Measurements from ENCODE around the gene SOCS1. TPM values are rescaled to one million over a fixed set of nuclear protein-coding genes. Genes with fewer than 3 reads are reported as not detected.
"Not testable (repeated sequence)": the region's sequence is repeated elsewhere in the genome, so short reads cannot be mapped to it uniquely, and the experiment has no call there.

SOCS1 gene
- polyA plus RNA-seq, 6 donors from 2014 or later: 19.8 to 62.0 (median 32.5) TPM

- Mint-ChIP-seq H3K36me3 (no peaks in the 10 kb centered on the region), H3K27me3 (peaks cover 0 to 4% (median 0%) of the 10 kb centered on the region in 3 donors), H3K9me3 (no peaks in the 10 kb centered on the region), H3K4me1 (peaks cover 37 to 80% (median 61%) of the 10 kb centered on the region in 3 donors), H3K27ac (peak overlapping the region in 5 of 6 donors; percentile 62 to 97 (median 87)), H3K4me3 (peak overlapping the region in 5 of 8 donors; percentile 41 to 89 (median 63))
- ATAC-seq (ENCODE audit: low read depth in 2 of 2): no peak
- no peak for DNase-seq
These were observed 40.3 kb upstream of the SOCS1 start for GRCh38 chr16:11296351-11296705.

GRCh38 chr16:11295672-11296071, 39.7 kb upstream of the SOCS1 start:
- Mint-ChIP-seq H3K36me3 (no peaks in the 10 kb centered on the region), H3K9me3 (no peaks in the 10 kb centered on the region), H3K27me3 (peaks cover 0 to 6% (median 0%) of the 10 kb centered on the region in 3 donors)

GRCh38 chr16:11292076-11292748, 36.2 kb upstream of the SOCS1 start:
- H3K4me3 Mint-ChIP-seq: no peak overlapping the region
- H3K36me3 Mint-ChIP-seq: no peaks in the 10 kb centered on the region
- DNase-seq (no peak), ATAC-seq (ENCODE audit: low read depth in 2 of 2) (no peak)
- H3K27me3 Mint-ChIP-seq: peaks cover 0 to 15% (median 10%) of the 10 kb centered on the region in 3 donors
- H3K4me1 Mint-ChIP-seq: peaks cover 25 to 63% (median 51%) of the 10 kb centered on the region in 3 donors
- H3K9me3 Mint-ChIP-seq: no peaks in the 10 kb centered on the region
- peak overlapping the region in 1 of 6 donors; percentile 32 for H3K27ac Mint-ChIP-seq

More at GRCh38 chr16:11295672-11296071, 39.7 kb upstream of the SOCS1 start:
- Mint-ChIP-seq H3K4me3 (no peak overlapping the region), H3K4me1 (peaks cover 37 to 79% (median 61%) of the 10 kb centered on the region in 3 donors), H3K27ac (peak overlapping the region in 1 of 6 donors; percentile 67)
- no peak for ATAC-seq (ENCODE audit: low read depth in 2 of 2)
- DNase-seq: no peak

GRCh38 chr16:11291091-11291703, 35.2 kb upstream of the SOCS1 start:
- Mint-ChIP-seq H3K4me1 (peaks cover 19 to 62% (median 52%) of the 10 kb centered on the region in 3 donors), H3K9me3 (peaks cover 0 to 3% (median 0%) of the 10 kb centered on the region in 7 donors), H3K4me3 (no peak overlapping the region), H3K36me3 (no peaks in the 10 kb centered on the region), H3K27ac (peak overlapping the region in 2 of 6 donors; percentile 32 to 78), H3K27me3 (peaks cover 0 to 15% (median 10%) of the 10 kb centered on the region in 3 donors)
- ATAC-seq (ENCODE audit: low read depth in 2 of 2) (no peak), DNase-seq (no peak)

GRCh38 chr16:11290102-11290893, 34.3 kb upstream of the SOCS1 start:
- H3K4me3 Mint-ChIP-seq: no peak overlapping the region
- H3K27me3 Mint-ChIP-seq: peaks cover 0 to 15% (median 10%) of the 10 kb centered on the region in 3 donors
- H3K9me3 Mint-ChIP-seq: peaks cover 0 to 6% (median 0%) of the 10 kb centered on the region in 7 donors
- H3K36me3 Mint-ChIP-seq: no peaks in the 10 kb centered on the region
- H3K27ac Mint-ChIP-seq: peak overlapping the region in 2 of 6 donors; percentile 35 to 69
- peaks cover 26 to 62% (median 59%) of the 10 kb centered on the region in 3 donors for H3K4me1 Mint-ChIP-seq
- DNase-seq (no peak), ATAC-seq (ENCODE audit: low read depth in 2 of 2) (no peak)

GRCh38 chr16:11289696-11290095, 33.7 kb upstream of the SOCS1 start:
- H3K9me3 Mint-ChIP-seq; H3K4me3 Mint-ChIP-seq; H3K27ac Mint-ChIP-seq; H3K36me3 Mint-ChIP-seq; ATAC-seq (ENCODE audit: low read depth in 2 of 2); DNase-seq: not testable (repeated sequence)
- H3K4me1 Mint-ChIP-seq: peaks cover 27 to 58% (median 57%) of the 10 kb centered on the region in 3 donors
- peaks cover 0 to 15% (median 10%) of the 10 kb centered on the region in 3 donors for H3K27me3 Mint-ChIP-seq

GRCh38 chr16:11289202-11289601, 33.2 kb upstream of the SOCS1 start:
- DNase-seq (no peak), ATAC-seq (ENCODE audit: low read depth in 2 of 2) (no peak)
- Mint-ChIP-seq H3K27ac (no peak overlapping the region), H3K36me3 (no peaks in the 10 kb centered on the region), H3K4me3 (no peak overlapping the region), H3K9me3 (peaks cover 0 to 6% (median 0%) of the 10 kb centered on the region in 7 donors), H3K4me1 (peaks cover 27 to 54% (median 52%) of the 10 kb centered on the region in 3 donors), H3K27me3 (peaks cover 0 to 15% (median 10%) of the 10 kb centered on the region in 3 donors)

- DNase-seq: no peak
- peaks cover 0 to 10% (median 8%) of the 10 kb centered on the region in 3 donors for H3K27me3 Mint-ChIP-seq
- no peak overlapping the region for H3K4me3 Mint-ChIP-seq
These were observed 29.8 kb upstream of the SOCS1 start for GRCh38 chr16:11285842-11286241.

GRCh38 chr16:11283820-11284248, 27.8 kb upstream of the SOCS1 start:
- no peaks in the 10 kb centered on the region for H3K27me3 Mint-ChIP-seq
- no peak for ATAC-seq (ENCODE audit: low read depth in 2 of 2)
- peak overlapping the region in 2 of 6 donors; percentile 47 to 59 for H3K27ac Mint-ChIP-seq
- H3K4me1 Mint-ChIP-seq: peaks cover 18 to 46% (median 40%) of the 10 kb centered on the region in 3 donors
- H3K36me3 Mint-ChIP-seq: no peaks in the 10 kb centered on the region
- no peak overlapping the region for H3K4me3 Mint-ChIP-seq
- H3K9me3 Mint-ChIP-seq: peaks cover 0 to 6% (median 0%) of the 10 kb centered on the region in 7 donors
- DNase-seq: no peak

More at GRCh38 chr16:11285842-11286241, 29.8 kb upstream of the SOCS1 start:
- Mint-ChIP-seq H3K36me3 (no peaks in the 10 kb centered on the region), H3K9me3 (peaks cover 0 to 6% (median 0%) of the 10 kb centered on the region in 7 donors), H3K4me1 (peaks cover 20 to 38% (median 38%) of the 10 kb centered on the region in 3 donors), H3K27ac (peak overlapping the region in 2 of 6 donors; percentile 2 to 49)
- no peak for ATAC-seq (ENCODE audit: low read depth in 2 of 2)

- ATAC-seq (ENCODE audit: low read depth in 2 of 2) (no peak), DNase-seq (no peak)
- H3K9me3 Mint-ChIP-seq: peaks cover 0 to 3% (median 0%) of the 10 kb centered on the region in 7 donors
- H3K4me3 Mint-ChIP-seq: peak within 1 kb of the TSS in 1 of 8 donors; percentile 16
- H3K36me3 Mint-ChIP-seq: no peaks in the 10 kb centered on the region
- H3K27me3 Mint-ChIP-seq: peaks cover 0 to 8% (median 0%) of the 10 kb centered on the region in 3 donors
- peak within 1 kb of the TSS in 4 of 6 donors; percentile 53 to 83 (median 71) for H3K27ac Mint-ChIP-seq
- H3K4me1 Mint-ChIP-seq: peaks cover 13 to 30% (median 26%) of the 10 kb centered on the region in 3 donors
These were observed 24.9 kb upstream of the SOCS1 start, which contains the start of gene PRM1 for GRCh38 chr16:11280616-11281522. PRM1 (minus strand) TSS chr16:11281330; CDS start chr16:11281238, 92 bp downstream.

GRCh38 chr16:11278681-11279628, 23.0 kb upstream of the SOCS1 start:
- Mint-ChIP-seq H3K4me1 (peaks cover 7 to 26% (median 18%) of the 10 kb centered on the region in 3 donors), H3K27ac (peak overlapping the region; percentile 36 to 87 (median 78)), H3K4me3 (peak overlapping the region in 2 of 8 donors; percentile 21 to 35), H3K36me3 (no peaks in the 10 kb centered on the region), H3K27me3 (peaks cover 0 to 8% (median 0%) of the 10 kb centered on the region in 3 donors), H3K9me3 (peaks cover 0 to 2% (median 0%) of the 10 kb centered on the region in 7 donors)
- peak; percentile 19 for DNase-seq
- peak; percentile 93 to 94 for ATAC-seq (ENCODE audit: low read depth in 2 of 2)
